K562 (cell line): ENCODE data around the gene SNX27. TPM values are rescaled to one million over a fixed set of nuclear protein-coding genes. Genes with fewer than 3 reads are reported as not detected.

ENCODE experiments used
- ATAC-seq: fragments of 200-7000 bp; cut with Tn5 transposase; 3 replicates; pipeline ENCODE4 v1.9.1; 2020; ENCODE audit warnings: moderate library complexity
- BruUV-seq: library from RNA; stranded (reverse); fragments of 400-500 nt; replicated peaks from 2 replicates; lab custom pipeline; 2021; lab: Mats Ljungman, UMichigan
- CTCF ChIA-PET: fragments of 300-600 bp; formaldehyde crosslinking; extraction: SDS; loops from one replicate; lab custom pipeline; 2021; ENCODE audit warnings: low intra/inter-chr PET ratio; lab: Yijun Ruan, JAX
- POLR2A ChIA-PET: fragments of 300-600, 350-650 bp; sonication (Branson Sonifier 250); formaldehyde crosslinking; extraction: SDS; loops from one replicate; lab custom pipeline; 2021; ENCODE audit warnings: antibody characterized with exemption, inconsistent platforms; lab: Yijun Ruan, JAX
- DNase-seq, 4 experiments: peaks; one replicate each; pipeline versions ENCODE4 v3.0.0 to v3.0.0-alpha.2; 2011 to 2018; ENCODE audit warnings: low spot score in 3 of 4, mixed read lengths in 3 of 4; ENCODE audit errors: extremely low read depth in 1 of 4
- FAIRE-seq: peaks from 2 replicates; lab custom pipeline; 2011; peaks lifted over from hg19 to GRCh38; lab: Jason Lieb, UNC
- H2AFZ ChIP-seq: 2 replicates; pipeline ENCODE4 v1.6.0; 2011; ENCODE audit warnings: low read depth, low read length, control low read depth, inconsistent platforms
- H3K27ac ChIP-seq: fragments of 200-600 bp; 3 replicates; pipeline ENCODE4 v1.8.0; 2011; ENCODE audit warnings: low read depth, mild to moderate bottlenecking, control low read depth, inconsistent platforms, low read length, moderate library complexity, mixed read lengths; ENCODE audit errors: extremely low read depth
- H3K27me3 ChIP-seq, 2 experiments: fragments of 300-600 bp in 1 of 2; 2 replicates in 1 of 2; 3 replicates in 1 of 2; pipeline versions ENCODE4 v1.6.0 to v1.8.0; 2011; ENCODE audit warnings: inconsistent platforms in 2 of 2, low read length in 2 of 2, mild to moderate bottlenecking in 1 of 2, mixed read lengths in 1 of 2, moderate library complexity in 1 of 2; ENCODE audit not compliant: control insufficient read depth in 2 of 2, insufficient read depth in 2 of 2
- H3K36me3 ChIP-seq: fragments of 300-600 bp; 3 replicates; pipeline ENCODE4 v1.8.0; 2011; ENCODE audit warnings: mild to moderate bottlenecking, low read length, inconsistent platforms; ENCODE audit not compliant: control insufficient read depth, insufficient read depth
- H3K4me1 ChIP-seq, 2 experiments: fragments of 200-600 bp in 1 of 2; replicated peaks in 1 of 2; 2 replicates in 1 of 2; 3 replicates in 1 of 2; pipeline versions ENCODE4 v1.5.1 to v1.8.0; 2011; ENCODE audit warnings: inconsistent platforms in 2 of 2, low read length in 2 of 2, mild to moderate bottlenecking in 1 of 2, mixed read lengths in 1 of 2, moderate library complexity in 1 of 2; ENCODE audit not compliant: control insufficient read depth in 2 of 2, insufficient read depth in 2 of 2
- H3K4me2 ChIP-seq: 2 replicates; pipeline ENCODE4 v1.6.1; 2011; ENCODE audit warnings: low read length, control low read depth, inconsistent platforms, mixed read lengths; ENCODE audit not compliant: insufficient read depth
- H3K4me3 ChIP-seq: fragments of 200-600 bp; sonication (generic), shearing (Covaris generic); 2 replicates; pipeline ENCODE4 v1.5.1; 2016; ENCODE audit warnings: control low read depth, inconsistent platforms
- H3K79me2 ChIP-seq: fragments of 200-600 bp; 3 replicates; pipeline ENCODE4 v1.8.0; 2011; ENCODE audit warnings: low read length, inconsistent platforms; ENCODE audit not compliant: control insufficient read depth, insufficient read depth
- H3K9ac ChIP-seq, 2 experiments: 2 replicates each; pipeline versions ENCODE4 v1.6.0 to v1.6.1; 2011; ENCODE audit warnings: low read depth in 2 of 2, low read length in 2 of 2, control low read depth in 1 of 2, inconsistent platforms in 1 of 2, mild to moderate bottlenecking in 1 of 2, mixed read lengths in 1 of 2; ENCODE audit not compliant: insufficient read depth in 1 of 2
- H3K9me1 ChIP-seq: one replicate; pipeline ENCODE4 v1.6.0; 2011; ENCODE audit warnings: inconsistent platforms, mild to moderate bottlenecking, low read length, moderate library complexity; ENCODE audit not compliant: control insufficient read depth, insufficient read depth
- H3K9me3 ChIP-seq: replicated peaks from 2 replicates; pipeline ENCODE4 v1.5.1; 2011; ENCODE audit warnings: low read depth, low read length, inconsistent platforms; ENCODE audit not compliant: control insufficient read depth, insufficient read depth
- H4K20me1 ChIP-seq: replicated peaks from 2 replicates; pipeline ENCODE4 v1.6.1; 2011; ENCODE audit warnings: low read length, inconsistent platforms, mixed read lengths; ENCODE audit not compliant: control insufficient read depth, insufficient read depth
- CUX1 ChIP-seq: fragments of 200-800 bp; sonication (Bioruptor generic); IDR thresholded peaks from 2 replicates; pipeline ENCODE4 v1.6.1; 2016; ENCODE audit warnings: missing genetic modification characterization, missing compliant biosample characterization
- ELK1 ChIP-seq: sonication (generic); formaldehyde crosslinking; IDR thresholded peaks from 2 replicates; pipeline ENCODE4 v1.8.1; 2022; ENCODE audit warnings: missing genetic modification reagents
- IFI16 ChIP-seq: fragments of 250-450 bp; sonication (Bioruptor Pico); IDR thresholded peaks from 2 replicates; pipeline ENCODE4 v2.1.2; 2022; ENCODE audit warnings: mild to moderate bottlenecking, inconsistent platforms
- RREB1 ChIP-seq: fragments of 250-450 bp; sonication (Bioruptor Pico); IDR thresholded peaks from 2 replicates; pipeline ENCODE4 v1.4.0; 2020
- TAF7 ChIP-seq: fragments of 450-650 bp; IDR thresholded peaks from 2 replicates; pipeline ENCODE4 v1.6.1; 2016; ENCODE audit warnings: missing genetic modification characterization, missing compliant biosample characterization
- ZFP91 ChIP-seq: sonication (generic); formaldehyde crosslinking; IDR thresholded peaks from 2 replicates; pipeline ENCODE4 v1.8.0; 2022; ENCODE audit warnings: mild to moderate bottlenecking, missing genetic modification reagents
- WGBS: fragments of 100-300 bp; shearing (Covaris generic); methylation state at CpG from one replicate; pipeline ENCODE4 v1.1.6; 2016; ENCODE audit warnings: low coverage, mixed read lengths; ENCODE audit not compliant: insufficient coverage; ENCODE audit errors: missing lambda C conversion rate; 5-methylcytosine and 5-hydroxymethylcytosine counted together
- in situ Hi-C: fragments of 300-500 bp; cut with MboI; formaldehyde crosslinking; loops from 4 replicates; pipeline ENCODE4 v1.15.0; 2018; ENCODE audit warnings: inconsistent platforms, mixed read lengths
- intact Hi-C: fragments of 100-400 bp; cut with micrococcal nuclease; formaldehyde crosslinking; loops from 2 replicates; pipeline ENCODE4 v1.14.2; 2022
- polyA plus RNA-seq, 8 experiments: library from polyadenylated mRNA; depleted of rRNA in 4 of 8; stranded (reverse) in 5 of 8; unstranded in 3 of 8; fragments of >200 nt; fragmentation: Nextera tagmentation in 2 of 8; fragmentation: Illumina TruSeq in 1 of 8; extraction: Ambion mirVana in 2 of 8; extraction: Trizol in 1 of 8; gene quantifications; 2 replicates each; pipeline versions ENCODE4 v1.2.1 to v1.2.3, GENCODE V29; 2011 to 2014; ENCODE audit warnings: inconsistent platforms in 1 of 8, missing spikeins in 1 of 8
- total RNA-seq, 7 experiments: library from RNA; depleted of rRNA in 6 of 7; stranded (reverse); fragments of >200 nt in 6 of 7; fragmentation: Illumina TruSeq in 2 of 7; extraction: Trizol in 2 of 7; gene quantifications; 2 replicates each; pipeline versions ENCODE4 v1.2.1 to v1.2.3, GENCODE V29; 2011 to 2021; ENCODE audit warnings: low replicate concordance in 1 of 7

The SNX27 gene
- total and polyA plus RNA-seq, 9 of the 15 experiments (the other 6 are each of a cell fraction or from before 2014, with no cell fraction given) = 4.5 to 18.7 (median 10.1) TPM

GRCh38 chr1:151684128-151684527, 72.3 kb downstream of the SNX27 start:
- Histone ChIP-seq H4K20me1 (no peaks in the 10 kb centered on the region), H3K27ac (no peak overlapping the region), H3K27me3 (no peaks in the 10 kb centered on the region), H3K9me3 (no peaks in the 10 kb centered on the region), H3K4me1 (no peaks in the 10 kb centered on the region), H3K9ac (no peak overlapping the region), H2AFZ (no peak overlapping the region), H3K4me2 (no peak overlapping the region), H3K36me3 (0 out of 3 replicates have a peak, but pooled peaks cover 2% of the 10 kb centered on the region), H3K79me2 (no peaks in the 10 kb centered on the region), H3K9me1 (no peaks in the 10 kb centered on the region), H3K4me3 (no peak overlapping the region)
- ATAC-seq = no peak
- in situ Hi-C loops (no loop called here), intact Hi-C loops (no loop called here)
- CTCF ChIA-PET = no interaction called here
- 97% methylated on average over 2 of the region's 2 CpGs for WGBS
- POLR2A ChIA-PET = interaction anchor here (0.6 kb wide), 1 partner anchor 289 kb away, joined by 3 read pairs; no protein-coding TSS in a partner anchor
- no TSS peak for BruUV-seq
- DNase-seq = no peak
- FAIRE-seq = no peak
- TF ChIP-seq IFI16 (CRISPR knock-in tag) (no peak), RREB1 (CRISPR knock-in tag) (no peak), TAF7 (no peak), CUX1 (CRISPR knock-in tag) (no peak), ELK1 (CRISPR knock-in tag) (no peak), ZFP91 (no peak)
